ENCODE results near the gene FXYD4.
"Not testable (repeated sequence)": the region's sequence is repeated elsewhere in the genome, so short reads cannot be mapped to it uniquely, and the experiment has no call there.

Gene FXYD4, protein sequence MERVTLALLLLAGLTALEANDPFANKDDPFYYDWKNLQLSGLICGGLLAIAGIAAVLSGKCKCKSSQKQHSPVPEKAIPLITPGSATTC

DNA sequence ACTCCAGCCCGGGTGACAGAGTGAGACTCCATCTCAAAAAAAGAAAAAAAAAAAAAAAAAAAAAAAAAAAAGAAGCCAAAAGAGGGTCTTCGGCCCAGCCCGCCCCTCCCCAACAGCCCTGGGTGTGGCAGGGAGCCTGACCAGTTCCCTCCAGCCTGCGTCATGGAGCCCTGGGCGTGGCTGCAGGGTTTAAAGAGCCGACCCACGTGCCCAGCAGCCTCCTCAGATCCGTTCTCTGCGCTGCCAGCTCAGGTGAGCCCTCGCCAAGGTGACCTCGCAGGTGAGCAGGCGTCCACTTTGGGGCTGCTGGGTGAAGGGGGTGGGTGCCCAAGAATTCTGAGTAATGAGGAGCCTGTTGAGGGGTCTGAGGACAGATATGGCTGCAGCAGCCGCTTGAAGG lies at the start of gene FXYD4:
Gene FXYD4 (plus strand): TSS at position 219 of the 400 bp plus-strand sequence. CDS start 2,111 bp downstream, outside the sequence.
- no peak for TF ChIP-seq ZNF274 (IDR thresholded peaks at IDR 0.05; ENCODE audit: low read depth, low read length)
- H3K4me3 ChIP-seq (ENCODE audit: low read length) = no peak within 1 kb of the TSS

DNA sequence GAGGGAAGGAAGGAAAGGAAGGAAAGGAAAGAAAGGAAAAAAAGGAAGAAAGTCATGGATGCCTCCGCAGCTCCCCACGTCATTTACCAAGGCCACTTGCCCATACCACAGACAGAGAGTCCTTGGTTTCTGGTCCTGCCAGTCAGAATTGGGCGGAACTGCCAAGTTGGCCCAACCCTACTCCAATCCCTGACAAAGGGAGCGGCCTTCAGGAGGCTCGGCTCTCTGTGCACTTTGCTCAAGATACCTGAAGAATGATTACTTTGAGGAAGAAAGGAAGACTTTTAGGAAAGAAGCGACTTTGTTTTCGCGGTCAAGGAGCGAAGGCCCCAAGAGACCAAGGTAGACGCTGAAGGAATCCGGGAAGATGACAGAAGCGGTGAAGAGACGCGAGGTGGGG lies 49.1 kb upstream of the FXYD4 start:
- no peak for TF ChIP-seq ZNF274 (IDR thresholded peaks at IDR 0.05; ENCODE audit: low read depth, low read length)
- no peak overlapping the region for H3K4me3 ChIP-seq (ENCODE audit: low read length)

DNA sequence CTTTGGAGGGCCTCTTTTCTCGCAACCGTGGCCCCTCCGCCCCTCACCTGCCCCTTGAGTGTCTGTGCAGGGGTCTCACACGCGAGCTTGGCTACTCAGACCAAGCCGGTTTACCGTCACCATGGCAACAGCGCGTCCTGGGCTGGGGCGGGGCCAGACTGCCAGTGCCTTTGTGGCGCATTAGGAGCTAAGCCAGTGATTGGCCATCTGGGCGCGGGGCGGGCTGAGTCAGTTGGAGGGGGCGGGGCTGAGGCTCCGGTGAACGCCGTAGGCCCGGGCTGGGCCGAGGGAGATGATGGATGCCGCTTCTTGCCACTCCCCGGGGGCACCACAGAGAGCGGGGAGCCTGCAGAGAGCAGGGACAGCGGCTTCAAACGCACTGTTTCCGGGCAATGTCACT lies 48.7 kb upstream of the FXYD4 start:
- H3K4me3 ChIP-seq (ENCODE audit: low read length) = no peak overlapping the region
- TF ChIP-seq ZNF274 (IDR thresholded peaks at IDR 0.05; ENCODE audit: low read depth, low read length) = no peak

DNA sequence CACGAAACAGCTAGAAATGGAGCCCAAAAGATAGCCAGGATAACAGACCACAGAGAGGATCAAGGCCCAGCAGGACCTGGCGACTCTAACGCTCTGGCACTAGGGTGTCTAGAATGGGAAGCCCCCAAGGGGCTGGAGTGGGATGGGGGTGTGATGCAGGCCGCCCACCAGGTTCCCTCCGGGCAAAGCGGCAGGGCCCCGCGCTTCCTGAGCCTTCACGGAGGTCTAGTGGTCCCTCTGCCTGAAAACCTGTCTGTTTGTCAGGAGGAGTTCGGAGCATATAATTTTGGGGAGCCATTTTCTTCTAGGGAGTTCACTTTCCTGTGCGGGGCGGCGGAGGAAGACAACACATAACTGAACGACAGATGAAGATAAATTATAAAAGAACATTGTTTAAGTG lies 48.2 kb upstream of the FXYD4 start:
- TF ChIP-seq ZNF274 (IDR thresholded peaks at IDR 0.05; ENCODE audit: low read depth, low read length) = no peak
- no peak overlapping the region for H3K4me3 ChIP-seq (ENCODE audit: low read length)

DNA sequence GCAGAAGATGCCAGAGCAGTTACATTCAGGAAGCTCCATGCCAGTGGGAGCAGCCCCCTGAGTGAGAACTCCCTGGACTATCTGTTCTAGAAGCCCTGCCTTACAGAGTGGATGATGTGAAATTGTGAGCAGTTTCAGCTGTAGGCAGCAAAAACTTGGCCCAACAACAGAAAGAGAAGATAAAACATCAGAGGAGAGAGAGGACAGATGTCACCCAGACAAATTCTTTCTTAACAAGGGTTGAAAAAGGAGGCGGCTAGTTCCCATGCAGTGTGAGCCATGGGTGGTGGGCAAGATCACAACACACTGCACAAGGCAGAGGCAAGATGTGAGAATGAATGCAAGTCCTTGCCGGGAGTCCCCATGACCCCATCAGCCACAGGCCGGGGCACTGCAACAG lies 46.6 kb upstream of the FXYD4 start:
- TF ChIP-seq ZNF274 (IDR thresholded peaks at IDR 0.05; ENCODE audit: low read depth, low read length) = no peak
- H3K4me3 ChIP-seq (ENCODE audit: low read length) = no peak overlapping the region

DNA sequence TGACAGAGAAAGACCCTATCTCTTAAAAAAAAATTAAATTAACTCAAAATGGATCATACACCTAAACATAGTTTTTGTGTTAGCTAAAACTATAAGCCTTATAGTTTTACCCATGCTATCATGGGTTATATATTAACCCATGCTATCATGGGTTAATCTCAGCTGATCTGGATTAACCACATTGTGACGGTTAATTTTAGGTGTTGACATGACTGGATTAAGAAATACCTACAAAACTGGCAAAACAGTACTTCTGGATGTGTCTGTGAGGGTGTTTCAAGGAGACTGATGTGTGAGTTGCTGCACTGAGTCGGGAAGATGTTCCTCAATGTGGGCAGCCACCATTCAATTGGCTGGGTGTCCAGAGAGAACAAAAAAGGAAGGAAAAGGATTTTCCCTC lies 44.3 kb upstream of the FXYD4 start:
- TF ChIP-seq ZNF274 (IDR thresholded peaks at IDR 0.05; ENCODE audit: low read depth, low read length) = no peak
- H3K4me3 ChIP-seq (ENCODE audit: low read length) = no peak overlapping the region

DNA sequence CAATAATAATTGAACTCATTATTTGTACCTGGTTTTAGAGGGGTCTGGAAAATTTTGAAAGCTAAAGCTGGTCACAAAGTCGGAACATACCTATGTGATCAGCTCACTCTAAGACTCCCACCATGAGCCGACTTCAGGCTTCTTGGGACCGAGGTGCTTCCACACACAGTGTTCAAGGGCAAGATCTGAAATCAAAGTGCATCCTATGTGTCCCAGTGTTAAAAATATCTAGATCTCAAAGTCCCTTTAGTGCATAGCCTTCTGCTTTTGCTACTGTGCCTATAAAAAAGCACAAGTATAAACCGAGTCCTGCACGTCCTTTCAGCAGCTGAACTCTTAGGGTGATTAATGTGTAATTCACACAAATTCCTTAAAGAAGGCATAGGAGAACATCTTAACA lies 43.5 kb upstream of the FXYD4 start:
- no peak for TF ChIP-seq ZNF274 (IDR thresholded peaks at IDR 0.05; ENCODE audit: low read depth, low read length)
- no peak overlapping the region for H3K4me3 ChIP-seq (ENCODE audit: low read length)

DNA sequence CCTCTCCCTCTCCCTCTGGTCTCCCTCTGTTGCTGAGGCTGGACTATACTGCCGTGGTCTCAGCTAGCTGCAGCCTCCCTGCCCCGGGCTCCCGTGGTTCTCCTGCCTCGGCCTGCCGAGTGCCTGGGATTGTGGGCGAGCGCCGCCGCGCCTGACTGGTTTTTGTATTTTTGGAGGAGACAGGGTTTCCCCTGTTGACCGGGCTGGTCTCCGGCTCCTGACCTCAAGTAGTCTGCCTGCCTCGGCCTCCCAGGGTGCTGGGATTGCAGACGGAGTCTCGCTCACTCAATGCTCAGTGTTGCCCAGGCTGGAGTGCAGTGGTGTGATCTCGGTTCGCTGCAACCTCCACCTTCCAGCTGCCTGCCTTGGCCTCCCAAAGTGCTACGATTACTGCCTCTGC lies 42.6 kb upstream of the FXYD4 start:
- not testable (repeated sequence) for H3K4me3 ChIP-seq (ENCODE audit: low read length)

DNA sequence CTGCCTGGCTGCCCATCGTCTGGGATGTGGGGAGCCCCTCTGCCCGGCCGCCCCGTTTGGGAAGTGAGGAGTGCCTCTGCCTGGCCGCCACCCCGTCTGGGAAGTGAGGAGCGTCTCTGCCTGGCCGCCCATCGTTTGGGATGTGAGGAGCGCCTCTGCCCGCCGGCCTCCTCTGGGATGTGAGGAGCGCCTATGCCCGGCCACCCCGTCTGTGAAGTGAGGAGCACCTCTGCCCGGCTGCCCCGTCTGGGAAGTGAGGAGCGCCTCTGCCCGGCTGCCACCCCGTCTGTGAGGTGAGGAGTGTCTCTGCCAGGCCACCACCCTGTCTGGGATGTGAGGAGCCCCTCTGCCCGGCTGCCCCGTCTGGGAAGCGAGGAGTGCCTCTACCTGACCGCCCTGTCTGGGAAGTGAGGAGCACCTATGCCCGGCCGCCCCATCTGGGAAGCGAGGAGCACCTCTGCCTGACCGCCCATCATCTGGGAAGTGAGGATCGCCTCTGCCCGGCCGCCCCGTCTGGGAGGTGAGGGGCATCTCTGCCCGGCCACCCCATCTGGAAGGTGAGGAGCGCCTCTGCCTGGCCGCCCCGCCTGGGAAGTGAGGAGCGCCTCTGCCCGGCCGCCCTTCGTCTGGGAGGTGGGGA lies 42.1 kb upstream of the FXYD4 start:
- H3K4me3 ChIP-seq (ENCODE audit: low read length) = not testable (repeated sequence)

DNA sequence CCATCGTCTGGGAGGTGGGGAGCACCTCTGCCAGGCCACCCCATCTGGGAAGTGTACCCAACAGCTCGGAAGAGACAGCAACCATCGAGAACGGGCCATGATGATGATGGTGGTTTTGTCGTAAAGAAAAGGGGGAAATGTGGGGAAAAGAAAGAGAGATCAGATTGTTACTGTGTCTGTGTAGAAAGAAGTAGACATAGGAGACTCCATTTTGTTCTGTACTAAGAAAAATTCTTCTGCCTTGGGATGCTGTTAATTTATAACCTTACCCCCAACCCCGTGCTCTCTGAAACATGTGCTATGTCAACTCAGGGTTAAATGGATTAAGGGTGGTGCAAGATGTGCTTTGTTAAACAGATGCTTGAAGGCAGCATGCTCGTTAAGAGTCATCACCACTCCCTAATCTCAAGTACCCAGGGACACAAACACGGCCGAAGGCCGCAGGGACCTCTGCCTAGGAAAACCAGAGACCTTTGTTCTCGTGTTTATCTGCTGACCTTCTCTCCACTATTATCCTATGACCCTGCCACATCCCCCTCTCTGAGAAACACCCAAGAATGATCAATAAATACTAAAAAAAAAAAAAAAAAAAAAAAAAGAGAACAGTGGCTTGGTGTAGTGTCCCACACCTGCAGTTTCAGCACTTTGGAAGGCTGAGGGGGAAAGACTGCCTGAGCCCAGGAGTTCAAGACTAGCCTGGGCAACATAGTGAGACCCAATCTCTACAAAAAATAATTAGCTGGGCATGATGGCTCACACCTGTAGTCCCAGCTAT lies 41.2 kb upstream of the FXYD4 start:
- not testable (repeated sequence) for H3K4me3 ChIP-seq (ENCODE audit: low read length)

DNA sequence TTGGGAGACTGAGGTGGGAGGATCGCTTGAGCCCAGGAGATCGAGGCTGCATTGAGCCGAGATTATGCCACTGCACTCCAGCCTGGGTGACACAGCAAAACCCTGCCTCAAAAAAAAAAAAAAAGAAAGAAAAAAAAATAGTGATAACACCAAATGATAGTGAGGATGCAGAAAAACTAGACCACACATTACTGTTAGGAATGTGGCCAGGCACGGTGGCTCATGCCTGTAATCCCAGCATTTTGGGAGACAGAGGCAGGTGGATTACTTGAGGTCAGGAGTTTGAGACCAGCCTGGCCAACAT lies 40.7 kb upstream of the FXYD4 start:
- H3K4me3 ChIP-seq (ENCODE audit: low read length) = not testable (repeated sequence)

DNA sequence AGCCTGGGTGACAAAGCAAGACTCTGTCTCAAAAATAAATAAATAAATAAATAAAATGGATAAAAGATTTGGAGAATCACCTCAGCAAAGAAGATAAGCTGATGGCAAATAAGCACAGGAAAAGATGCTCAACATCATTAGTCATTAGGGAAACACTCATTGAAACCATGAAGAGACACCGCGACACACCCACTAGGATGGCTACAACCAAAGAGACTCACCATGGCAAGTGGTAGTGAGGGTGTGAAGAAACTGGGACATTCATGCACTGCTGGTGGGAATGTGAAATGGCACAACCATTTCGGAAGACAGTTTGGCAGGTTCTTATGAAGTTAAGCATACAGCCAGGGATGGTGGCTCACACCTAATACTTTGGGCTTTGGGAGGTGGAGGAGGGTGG lies 37.8 kb upstream of the FXYD4 start:
- TF ChIP-seq ZNF274 (IDR thresholded peaks at IDR 0.05; ENCODE audit: low read depth, low read length) = no peak
- no peak overlapping the region for H3K4me3 ChIP-seq (ENCODE audit: low read length)

DNA sequence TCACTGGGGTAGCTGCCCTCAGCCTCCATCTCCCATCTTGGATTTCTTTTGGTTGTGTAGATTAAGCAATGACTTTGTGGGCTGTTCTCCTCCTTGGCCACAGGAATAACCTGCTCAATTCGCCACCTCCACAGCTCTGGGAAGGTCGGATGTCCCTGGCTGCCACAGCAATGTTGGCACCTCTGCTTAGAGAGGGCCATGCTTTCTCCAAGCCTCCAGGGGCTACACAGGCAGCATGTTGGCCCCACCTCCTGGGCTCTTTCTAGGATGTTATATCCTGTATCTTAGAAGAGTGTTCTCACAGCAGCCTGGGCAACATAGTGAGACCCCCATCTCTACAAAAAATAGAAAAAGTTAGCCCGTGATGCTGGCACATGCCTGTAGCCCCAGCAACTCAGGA lies 35.4 kb upstream of the FXYD4 start:
- no peak for TF ChIP-seq ZNF274 (IDR thresholded peaks at IDR 0.05; ENCODE audit: low read depth, low read length)
- H3K4me3 ChIP-seq (ENCODE audit: low read length) = no peak overlapping the region

DNA sequence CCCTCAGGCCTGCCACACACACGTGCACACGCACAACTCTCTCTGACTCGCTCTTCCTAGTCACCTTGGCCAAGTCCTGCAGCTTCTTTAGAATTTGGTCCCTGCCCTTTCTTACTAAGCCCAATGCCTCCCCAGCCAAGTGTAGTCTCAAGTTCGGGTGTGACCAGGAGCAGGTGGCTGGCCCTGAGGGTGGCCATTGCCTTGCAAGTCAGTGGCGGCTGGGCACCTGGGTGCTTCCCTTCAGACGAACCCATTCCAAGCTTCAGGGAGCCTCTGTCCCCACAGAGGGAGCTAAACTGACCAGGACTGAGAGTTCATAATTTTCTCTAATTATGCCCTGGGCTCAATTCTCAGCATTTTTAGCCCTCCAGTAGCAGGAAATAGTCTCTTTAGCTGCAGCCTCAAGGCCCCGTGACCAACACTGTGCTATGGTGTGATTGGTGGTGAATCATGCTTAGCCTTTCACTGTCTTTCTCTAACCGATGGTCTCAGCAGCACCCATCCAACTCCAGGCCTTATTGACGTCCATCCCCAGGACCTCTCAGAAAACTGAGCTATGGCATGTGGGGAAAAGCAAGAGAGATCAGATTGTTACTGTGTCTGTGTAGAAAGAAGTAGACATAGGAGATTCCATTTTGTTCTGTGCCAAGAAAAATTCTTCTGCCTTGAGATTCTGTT lies 34.7 kb upstream of the FXYD4 start:
- TF ChIP-seq ZNF274 (IDR thresholded peaks at IDR 0.05; ENCODE audit: low read depth, low read length) = no peak
- no peak overlapping the region for H3K4me3 ChIP-seq (ENCODE audit: low read length)

DNA sequence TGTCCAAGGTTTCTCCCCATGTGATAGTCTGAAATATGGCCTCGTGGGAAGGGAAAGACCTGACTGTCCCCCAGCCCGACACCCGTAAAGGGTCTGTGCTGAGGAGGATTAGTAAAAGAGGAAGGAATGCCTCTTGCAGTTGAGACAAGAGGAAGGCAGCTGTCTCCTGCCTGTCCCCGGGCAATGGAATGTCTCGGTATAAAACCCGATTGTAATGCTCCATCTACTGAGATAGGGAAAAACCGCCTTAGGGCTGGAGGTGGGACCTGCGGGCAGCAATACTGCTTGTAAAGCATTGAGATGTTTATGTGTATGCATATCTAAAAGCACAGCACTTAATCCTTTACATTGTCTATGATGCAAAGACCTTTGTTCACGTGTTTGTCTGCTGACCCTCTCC lies 33.9 kb upstream of the FXYD4 start:
- H3K4me3 ChIP-seq (ENCODE audit: low read length) = not testable (repeated sequence)
